ENCODE data around the gene LTB.

LTB gene

DNA sequence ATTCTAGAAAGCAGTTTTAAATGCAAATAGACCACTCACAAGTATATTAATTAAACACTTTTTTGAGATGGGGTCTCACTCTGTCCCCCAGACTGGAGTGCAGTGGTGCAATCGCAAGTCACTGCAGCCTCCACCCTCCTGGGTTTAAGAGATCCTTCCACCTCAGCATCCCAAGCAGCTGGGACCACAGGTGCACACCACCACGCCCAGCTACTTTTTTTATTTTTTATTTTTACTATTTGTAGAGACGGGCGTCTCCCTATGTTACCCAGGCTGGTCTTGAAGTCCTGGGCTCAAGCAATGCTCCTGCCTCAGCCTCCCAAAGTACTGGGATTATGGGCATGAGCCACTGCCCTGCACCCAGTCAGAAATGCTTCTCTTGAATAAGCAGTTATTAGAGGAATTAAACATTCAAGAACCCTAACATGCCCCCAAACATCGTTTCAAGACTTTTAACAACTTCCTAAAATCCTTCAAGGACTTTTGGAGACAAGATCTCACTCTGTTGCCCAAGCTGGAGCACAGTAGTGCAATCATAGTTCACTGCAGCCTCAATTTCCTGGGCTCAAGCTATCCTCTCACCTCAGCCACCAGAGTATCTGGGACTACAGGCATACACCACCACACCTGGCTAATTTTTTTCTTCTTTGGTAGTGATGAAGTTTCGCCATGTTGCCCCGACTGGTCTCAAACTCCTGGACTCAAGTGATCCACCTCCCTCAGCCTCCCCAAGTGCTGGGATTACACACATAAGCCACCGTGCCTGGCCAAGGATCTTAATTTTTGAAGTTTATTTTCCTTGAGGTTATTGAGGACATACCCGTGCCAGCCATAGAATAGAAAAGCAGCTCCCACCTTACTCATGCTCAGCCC lies 50.2 kb downstream of the LTB start:
- no peak for DNase-seq (ENCODE audit: low read depth in 4 of 4, low spot score in 1 of 4)

DNA sequence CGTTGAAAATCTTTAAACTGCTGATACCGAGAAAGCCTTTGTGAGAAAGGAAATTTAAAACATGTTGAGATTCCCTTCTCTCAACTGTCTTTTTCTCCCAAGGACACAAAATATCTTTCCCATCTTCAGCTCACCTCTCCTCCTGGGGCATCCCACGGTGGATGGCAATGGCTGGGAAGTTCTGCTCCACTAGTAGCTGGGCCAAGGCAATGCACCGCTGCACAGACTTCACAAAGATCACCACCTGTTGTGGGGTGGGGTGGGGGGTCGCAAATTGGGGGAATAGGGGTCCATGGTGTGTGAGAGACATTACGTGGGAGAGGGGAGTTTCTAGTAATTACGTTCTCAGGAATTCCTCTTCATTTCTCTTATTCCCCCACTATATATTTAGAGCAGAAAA lies 51.1 kb downstream of the LTB start:
- no peak for DNase-seq (ENCODE audit: low read depth in 4 of 4, low spot score in 1 of 4)

DNA sequence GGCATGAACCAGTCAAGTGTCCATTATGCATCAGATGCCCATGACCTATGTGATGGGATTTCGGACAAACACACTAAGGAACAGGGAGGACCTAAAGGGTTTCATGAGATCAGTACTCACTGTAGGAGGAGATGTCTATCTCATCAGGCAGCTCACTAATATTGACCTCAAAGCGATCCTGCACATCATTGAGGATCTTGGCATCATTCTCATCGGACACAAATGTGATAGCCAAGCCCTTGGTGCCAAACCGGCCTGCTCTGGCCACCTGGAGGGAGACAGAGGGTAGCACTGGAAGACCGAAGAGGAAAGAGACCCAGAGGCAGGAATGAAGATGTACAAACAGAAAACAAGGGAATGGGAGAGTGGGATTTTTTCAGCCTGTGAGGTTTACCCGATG lies 51.6 kb downstream of the LTB start:
- no peak for DNase-seq (ENCODE audit: low read depth in 4 of 4, low spot score in 1 of 4)

All from stimulated activated CD4-positive, alpha-beta T cell treated with anti-CD3 and anti-CD28 coated beads, Interleukin-1b, Interleukin-23, amount 100 ng/mL, for 24 hours (primary cell).